Activated T-cell treated with anti-CD3 and anti-CD28 coated beads, Interleukin-2, amount 50 U/mL, for 1 hour (primary cell): ENCODE results near the gene AFMID.
"Not testable (repeated sequence)": the region's sequence is repeated elsewhere in the genome, so short reads cannot be mapped to it uniquely, and the experiment has no call there.

Experiments
- DNase-seq: peaks from one replicate; pipeline ENCODE4 v3.0.0-alpha.2; 2020

Gene AFMID

DNA sequence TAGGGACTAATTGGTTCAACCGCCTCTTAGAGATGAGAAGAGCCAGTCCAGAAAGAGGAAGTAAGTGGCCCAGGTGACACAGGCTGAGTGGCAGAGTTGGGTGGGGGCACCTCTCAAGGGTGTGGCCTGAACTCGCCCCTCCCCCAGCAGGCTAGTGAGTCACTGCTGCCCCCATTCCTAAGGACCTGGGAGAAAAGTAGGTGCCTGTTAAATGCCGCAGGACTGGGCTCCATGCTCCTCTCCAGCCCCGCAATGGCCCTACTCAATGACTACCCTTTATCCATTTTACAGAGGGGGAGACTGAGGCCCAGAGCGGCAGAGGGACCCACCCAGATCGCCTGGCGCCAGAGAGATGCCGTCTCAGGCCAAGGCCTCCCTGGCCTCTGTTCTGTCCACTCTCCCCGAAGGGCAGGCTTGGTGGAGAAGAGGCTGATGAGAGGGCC lies 52.3 kb downstream of the AFMID start:
- no peak for DNase-seq

DNA sequence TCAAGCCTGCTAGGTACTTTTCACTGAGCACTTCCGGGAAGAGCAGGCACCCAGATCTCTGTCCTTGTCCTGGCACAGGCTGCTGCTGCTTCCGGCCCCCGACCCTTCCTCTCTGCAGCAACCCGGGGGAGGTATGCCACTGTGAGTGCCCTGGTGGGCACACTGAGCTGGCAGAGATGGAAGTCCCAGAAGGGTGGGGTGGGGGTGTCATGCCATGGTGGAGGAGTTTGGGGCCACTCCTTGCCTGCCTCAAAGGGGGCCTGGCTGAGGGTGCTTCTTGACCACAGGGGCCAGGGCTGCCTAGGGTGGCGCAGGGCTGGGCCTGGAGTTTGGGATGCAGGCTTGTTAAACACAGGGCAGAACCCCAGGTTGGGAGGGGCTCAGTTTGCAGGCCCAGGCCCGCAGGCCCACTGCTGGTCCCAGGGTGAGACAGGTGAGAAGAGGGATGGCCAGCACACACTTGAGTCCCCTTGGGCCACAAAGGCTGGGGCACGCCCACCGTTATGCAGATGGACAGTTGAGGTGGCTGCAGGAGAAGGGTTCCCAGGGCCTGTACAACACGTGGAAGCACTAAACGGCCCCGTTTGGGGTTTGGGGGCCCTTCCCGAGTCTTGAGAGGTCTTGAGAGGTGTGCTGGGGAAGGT lies 53.0 kb downstream of the AFMID start:
- DNase-seq = no peak

DNA sequence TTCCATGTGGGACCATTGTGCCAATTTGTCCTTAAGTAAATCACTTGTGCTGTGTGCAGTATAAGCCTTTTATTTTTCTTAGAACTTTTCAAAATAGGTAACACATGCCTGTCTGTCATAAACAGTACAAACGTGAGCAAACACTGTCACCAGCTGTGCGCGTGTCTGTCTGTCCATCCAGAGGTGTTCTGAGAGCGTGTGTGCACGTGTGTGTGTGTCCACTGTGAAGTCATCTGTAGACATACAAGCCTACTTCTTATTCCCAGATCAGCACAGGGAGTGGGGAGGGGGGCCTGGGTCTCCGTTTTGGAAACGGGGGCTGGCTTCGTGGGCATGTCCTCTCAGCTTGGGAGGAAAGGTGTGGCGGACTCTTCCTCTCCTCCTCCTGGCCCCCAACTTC lies 53.7 kb downstream of the AFMID start:
- no peak for DNase-seq

DNA sequence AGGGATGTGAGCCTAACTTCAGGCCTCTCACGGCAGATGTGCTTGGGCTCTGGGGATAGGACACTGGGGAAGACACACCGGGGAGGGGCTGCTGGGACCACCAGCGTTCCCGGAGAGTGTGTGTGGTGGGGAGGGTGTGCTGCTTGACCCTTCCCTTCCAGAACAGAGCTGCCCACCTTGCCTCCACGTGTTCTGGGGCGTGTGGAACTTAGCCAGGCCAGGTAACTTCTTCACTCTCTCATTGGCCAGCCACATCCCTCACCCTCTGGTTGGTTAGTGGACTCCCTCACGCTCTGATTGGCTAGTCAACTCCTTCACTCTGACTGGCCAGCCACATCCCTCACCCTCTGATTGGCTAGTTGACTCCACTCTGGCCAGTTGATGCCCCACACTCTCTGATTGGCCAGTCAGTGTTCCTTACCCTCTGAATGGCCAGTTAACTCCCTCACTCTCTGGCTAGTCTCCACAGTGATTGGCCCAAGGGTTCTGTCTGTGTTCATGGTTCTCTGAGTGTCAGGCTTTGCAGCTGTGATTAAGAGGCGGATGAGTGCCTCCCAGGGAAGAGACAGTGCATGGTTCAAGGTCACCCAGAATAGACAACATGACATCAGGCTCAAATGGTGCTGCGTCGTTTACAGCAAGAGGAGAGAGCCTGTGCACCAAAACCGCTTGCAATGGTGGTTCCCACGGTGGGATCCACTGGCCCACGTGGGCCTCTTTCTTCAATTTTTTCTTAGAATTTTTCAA lies 54.3 kb downstream of the AFMID start:
- no peak for DNase-seq

DNA sequence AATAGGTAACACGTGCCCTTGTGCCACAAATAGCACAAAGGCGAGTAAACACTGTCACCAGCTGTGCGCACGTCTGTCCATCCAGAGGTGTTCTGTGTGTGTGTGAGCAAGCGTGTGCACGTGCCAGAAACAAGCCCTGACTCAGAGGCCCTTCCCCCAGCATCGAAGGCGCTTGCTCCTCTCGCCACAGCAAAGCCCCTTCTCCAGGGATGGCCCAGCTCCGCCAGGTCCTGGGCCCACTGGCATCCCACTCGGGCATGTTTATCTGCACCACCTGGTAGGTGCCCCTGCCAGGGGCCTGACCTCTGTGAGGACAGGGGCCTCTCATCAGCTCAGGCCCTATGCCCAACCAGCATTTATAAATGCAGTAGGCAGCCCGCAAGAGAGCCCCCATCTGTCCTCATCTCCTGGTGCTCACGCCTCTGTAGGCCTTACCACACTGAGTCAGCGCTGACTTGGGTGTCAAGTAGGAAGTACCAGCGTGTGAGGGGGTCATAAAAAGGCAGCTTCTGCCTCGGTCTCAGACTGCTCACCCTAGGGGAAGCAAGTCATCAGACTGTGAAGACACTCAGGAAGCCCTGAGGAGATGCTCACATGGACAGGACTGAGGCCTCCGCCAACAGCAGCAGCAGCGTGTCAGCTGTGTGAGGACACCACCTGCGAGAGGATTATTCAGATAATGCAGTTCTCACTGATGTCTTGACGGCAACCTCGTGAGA lies 55.0 kb downstream of the AFMID start:
- DNase-seq = no peak

DNA sequence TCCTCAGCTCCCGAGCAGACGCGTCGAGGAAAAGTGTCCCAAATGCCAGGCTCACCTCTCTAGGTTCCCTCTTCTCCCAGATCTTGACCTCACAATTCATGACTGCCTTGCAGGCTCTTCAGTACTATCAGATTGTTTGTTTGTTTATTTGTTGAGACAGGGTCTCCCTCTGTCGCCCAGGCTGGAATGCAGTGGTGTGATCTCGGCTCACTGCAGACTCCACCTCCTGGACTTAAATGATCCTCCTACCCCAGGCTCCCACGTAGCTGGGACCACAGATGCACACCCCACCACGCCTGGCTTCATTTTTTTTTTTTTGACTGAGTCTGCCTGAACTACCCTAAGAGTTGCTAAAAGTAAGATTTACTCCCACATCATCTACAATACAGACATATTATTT lies 60.1 kb downstream of the AFMID start:
- no peak for DNase-seq

DNA sequence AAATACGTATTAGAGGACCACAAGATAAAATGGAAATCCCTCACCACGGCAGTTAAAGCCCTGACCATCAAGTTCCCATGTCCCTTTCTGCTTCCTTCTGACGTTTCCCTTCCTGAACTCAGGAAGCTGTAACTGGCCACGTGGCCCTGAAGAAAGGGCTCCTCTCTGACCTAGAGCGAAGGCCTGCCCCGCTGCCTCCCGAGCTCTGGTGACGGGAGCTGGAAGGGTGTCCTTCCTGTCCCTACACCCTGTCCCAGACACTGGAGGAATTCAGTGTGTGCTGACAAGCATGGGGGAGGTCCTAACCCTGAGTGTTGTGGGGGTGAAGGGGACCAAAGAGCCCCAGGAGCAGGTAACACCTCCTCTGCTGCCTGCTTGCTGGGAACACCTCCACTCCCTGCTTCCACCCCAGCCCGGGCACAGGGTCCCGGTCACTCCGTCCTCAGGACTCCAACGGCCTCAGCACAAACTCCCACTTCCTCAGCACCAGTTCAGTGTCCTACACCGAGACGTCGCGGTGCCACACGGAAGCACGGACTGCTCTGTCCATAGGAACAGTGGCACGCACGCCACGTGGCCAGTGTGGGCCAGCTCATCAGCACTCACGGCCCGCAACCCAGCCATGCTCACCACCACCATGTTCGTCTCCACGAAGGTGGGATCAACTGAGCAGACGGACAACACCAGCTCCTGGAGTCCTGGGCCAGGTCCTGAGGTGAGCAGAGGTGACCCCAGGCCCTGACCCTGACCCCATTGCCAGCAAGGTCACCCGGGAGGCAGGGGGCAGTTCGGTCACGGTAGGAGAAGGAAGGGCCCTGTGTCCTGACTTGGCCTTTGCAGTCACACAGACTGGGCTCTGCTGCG lies 61.1 kb downstream of the AFMID start:
- DNase-seq = no peak

DNA sequence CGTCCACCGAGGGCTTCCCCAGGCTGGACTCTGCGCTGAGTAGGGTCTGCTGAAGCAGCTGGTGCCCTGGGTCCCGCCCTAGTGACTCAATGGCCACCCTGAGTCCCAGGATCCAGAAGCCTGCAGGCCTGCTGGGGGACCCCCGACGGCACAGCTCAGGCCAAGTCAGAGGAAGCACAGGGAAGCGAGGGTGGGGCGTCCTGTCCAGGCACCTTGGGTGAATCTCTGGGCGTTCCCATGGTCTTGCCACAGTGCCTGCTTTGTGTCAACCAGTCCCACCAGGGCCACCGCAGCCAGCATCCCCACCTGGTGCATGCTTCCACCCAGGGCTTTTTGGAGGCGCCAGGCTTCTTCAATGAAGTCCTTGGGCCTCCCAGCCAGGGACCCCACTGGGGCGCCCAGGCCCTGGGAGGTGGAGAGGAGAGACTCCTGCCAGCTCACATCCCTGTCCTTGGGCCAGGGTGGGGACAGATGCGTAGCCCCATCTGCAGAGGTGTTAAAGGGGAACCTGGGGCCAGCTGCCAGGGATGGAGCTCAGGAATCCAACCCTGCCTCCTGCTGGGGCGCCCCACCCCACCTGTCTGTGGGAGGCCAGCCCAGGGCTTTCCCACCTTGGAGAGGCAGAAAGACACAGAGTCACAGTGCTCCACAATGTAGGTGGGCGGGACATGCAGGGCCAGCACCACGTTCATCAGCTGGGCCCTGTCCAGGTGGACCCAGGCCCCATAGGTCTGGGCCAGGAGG lies 62.1 kb downstream of the AFMID start:
- no peak for DNase-seq

DNA sequence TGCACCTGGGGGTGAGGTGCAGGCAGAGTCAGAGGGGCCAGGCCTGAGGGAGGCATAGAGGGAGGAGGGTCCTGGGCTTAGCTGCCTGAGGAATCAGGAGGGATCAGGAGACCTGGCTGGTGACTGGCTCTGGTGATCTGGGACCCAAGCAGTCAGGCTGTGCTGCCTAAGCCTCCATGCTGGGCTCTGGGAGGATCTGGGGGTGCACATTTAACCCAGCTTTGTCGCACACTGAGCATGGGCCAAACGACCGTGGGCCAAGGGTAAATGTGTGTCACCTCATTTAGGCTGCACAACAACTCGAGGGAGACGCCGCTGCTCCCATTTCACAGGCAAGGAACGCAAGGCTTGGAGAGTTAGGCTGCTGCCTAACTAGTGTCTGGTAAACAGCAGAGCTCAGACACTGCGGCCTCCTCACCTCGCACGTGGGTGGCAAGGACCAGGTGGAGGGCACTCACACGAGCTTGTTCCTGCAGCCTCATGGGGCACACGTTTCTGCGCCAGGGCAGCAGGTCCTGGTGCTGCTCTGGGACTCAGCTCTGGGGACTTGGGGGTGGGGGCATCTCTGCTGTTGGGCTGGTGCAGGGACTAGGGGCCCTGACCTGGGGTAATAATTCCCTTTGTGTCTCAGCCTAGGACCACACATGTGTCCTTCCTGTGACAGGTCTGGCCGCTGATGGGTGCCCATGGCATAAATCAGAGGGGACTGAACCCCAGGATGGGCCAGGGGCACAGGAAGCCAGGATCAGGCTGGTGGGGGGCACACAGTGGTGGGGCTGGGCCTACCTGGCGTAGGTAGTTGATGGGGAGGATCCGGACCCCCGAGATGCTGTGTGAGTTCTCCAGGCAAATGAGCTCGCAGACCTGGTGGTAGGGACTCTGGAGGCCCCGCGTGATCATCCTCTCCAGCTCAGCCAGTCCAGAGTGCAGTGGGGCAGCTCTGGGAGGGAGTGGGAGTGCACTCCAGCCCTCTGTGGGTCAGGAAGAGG lies 63.0 kb downstream of the AFMID start:
- no peak for DNase-seq

DNA sequence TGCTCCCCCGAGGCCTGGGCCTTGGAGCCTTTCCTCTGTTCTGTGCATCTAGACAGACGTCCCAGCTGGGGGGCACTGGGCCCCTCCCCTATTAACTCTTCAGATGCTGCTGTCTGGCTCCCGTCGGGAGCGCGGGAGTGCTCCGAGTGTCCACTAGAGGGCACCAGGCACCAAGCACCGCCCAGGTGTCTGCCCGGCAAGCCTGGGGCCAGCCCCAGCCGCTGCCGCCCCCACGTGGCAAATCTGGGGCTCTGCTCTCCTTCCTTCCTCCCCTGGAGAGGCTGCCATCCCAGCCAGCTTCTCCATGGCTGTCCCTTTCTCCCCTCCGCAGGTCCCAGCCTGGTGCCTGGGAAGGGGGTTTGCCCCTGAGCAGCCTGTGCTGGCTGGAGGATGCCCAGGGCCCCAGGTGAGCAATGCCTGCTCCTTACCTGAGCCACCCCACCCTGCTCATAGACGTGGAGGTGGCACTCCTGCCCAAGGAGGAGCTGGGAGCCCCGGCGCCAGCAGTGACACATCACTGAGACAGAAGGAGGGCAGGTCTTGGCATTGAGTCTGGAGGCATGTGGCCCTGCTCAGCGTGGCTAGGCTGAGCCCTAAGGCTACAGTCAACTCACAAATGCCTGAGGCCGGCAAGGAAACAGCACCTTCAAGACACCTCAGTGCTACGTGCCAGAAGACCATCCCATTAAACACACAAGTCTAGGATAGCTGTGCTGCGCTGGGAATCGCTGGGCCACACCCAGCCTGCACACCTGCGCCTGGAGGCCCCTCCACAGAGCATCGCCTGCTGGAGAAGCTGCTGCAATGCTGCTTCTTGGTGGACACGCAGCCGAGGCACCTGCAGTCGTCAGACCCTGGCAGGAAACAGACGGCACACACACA lies 64.0 kb downstream of the AFMID start:
- peak; percentile 87 for DNase-seq

DNA sequence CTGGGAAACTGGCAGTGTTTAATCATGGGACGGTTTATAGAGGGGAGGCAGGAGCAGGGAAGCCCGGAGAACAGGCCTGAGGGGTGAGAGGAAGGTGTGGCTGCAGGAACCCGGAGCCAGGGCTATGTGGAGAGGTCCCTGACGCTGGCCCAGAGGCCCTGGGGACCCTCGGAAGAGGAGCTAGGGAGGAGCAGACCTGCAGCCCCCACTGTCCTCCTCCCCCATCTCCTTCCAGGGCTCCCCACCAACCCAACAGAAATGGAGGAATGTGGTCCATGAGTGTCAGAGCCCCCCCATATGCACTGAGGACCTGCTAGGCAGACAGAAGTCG lies 64.6 kb downstream of the AFMID start:
- DNase-seq = no peak

DNA sequence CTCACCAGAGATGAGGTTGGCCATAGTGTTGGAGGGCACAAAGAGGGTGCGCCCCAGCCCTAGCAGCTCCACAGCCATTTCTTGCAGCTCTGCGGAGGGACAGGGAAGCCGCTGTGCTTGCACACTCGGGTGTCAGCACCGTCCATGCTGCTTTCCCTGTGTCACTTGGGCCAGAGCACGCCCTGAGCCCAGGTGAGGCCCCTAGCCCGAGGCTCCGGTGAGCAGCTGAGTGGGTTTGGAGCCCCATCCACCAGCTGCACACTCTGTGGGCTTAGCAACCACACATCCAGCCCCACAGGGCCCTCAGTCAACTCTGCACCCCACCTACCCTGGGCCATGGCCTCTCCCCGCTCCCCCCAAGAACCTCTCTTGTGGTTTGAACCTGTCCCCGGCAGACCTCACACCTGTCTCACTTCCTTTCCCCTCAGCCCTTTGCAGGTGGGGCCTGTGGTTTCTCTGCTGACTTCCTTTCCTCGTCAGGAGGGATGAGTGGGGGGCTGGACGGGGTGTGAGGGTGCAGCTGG lies 65.0 kb downstream of the AFMID start:
- DNase-seq = peak; percentile 76

DNA sequence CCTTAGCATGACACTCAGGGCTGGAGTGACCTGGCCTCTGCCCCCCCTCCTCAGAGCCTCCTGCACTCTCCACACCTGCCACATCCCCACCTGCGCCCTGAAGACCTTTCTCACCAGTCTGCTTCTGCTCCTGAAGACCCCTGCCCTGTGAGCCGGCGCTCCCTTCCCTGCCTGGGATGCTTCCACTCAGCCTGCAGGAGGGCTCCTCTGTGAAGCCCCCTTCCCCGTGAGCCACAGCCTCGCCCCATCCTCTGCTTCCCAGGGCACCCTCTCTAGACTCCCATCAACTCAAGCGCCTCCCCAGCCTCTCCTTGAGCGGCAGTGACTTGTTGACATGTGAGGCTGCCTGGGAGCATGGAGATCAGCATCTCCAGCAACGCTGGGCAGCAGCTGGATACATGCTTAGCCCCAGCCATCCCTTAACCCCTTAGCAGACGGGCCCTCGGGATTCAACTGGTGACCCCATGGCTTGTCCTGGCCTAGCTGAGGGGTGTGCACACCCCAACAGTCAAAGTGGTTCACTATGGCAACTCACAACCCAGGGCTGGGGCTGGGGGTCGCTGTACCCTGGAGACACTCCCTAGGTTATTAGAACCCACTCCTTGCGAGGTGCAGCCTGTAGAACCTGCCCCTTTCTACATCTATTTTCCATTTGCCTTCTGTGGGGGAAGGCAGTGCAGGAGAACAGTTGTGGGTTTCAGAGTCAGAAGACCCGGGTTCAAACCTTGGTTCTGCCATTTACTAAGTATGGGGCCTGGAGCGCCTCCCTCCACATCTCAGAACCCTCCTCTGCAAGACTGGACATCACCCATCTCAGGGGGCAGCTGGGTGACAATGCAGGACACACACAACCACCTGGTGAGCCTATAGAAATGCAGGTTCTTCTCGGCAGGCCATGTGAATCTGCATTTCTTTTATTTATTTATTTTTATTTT lies 65.8 kb downstream of the AFMID start:
- no peak for DNase-seq

DNA sequence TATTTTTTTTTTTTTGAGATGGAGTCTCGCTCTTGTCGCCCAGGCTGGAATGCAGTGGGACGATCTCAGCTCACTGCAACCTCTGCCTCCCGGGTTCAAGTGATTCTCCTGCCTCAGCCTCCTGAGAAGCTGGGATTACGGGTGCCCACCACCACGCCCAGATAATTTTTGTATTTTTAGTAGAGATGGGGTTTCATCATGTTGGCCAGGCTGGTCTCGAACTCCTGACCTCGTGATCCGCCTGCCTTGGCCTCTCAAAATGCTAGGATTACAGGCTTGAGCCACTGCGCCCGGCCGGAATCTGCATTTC lies 66.4 kb downstream of the AFMID start:
- not testable (repeated sequence) for DNase-seq

DNA sequence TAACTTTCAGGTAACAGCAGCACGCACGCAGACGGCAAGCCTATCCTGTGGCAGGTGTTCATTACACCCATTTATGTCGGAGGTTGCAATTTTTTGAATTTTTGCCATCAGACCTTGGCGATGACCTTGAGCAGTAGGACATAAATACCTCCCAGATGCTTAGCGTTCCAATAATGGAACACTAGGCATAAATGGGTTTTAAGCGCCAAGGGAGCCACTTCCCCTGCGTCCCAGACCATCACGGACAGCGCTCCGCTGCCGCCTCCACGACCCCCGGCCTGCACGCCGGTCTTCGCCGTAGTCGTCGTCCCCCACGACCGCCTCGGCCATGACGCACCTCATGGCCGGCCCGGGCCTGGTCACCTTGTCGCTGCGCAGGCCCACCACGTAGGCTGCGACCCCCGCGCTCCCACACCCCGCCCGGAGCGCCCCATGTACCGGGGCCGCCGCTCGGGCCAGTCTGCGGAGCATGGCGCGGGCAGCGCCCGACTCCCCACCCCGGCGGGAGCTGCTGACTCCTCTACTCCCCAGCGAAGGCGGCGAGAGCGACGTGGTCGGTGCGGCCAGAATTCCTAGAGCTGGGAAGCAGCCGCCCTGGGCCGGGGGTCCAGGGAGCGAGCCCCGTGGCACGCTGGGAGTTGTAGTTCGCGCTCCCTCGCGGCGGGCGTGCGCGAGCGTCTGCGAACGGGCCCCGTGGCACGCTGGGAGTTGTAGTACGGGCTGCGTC lies 66.9 kb downstream of the AFMID start:
- peak; percentile 83 for DNase-seq

DNA sequence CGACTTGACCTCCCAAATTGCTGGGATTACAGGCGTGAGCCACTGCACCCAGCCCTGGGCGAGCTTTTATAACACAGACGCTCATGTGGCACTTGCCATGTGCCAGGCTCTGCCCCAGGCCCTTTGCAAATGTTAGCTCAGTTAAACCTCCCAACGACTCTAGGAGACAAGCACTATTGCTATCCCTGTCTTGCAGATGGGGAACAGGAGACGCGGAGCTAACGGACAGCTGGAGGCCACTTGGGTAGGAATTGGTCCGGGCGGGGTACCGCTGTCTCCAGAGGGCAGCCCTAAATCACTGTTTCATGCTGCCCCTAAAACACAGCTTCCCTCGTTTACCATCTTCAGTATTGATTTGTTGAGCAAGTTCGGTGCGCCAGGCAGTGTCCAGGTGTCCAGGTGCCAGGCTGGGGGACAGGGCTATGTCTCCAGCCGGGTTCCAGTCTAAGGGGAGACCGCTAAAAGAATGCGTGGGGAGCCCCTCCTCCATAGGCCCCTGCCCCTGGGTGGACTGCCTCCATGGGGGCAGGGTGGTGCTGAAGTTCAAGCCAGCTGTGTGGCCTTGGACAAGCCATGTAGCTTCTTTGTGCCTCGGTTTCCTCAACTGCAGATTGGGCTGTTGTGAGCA lies 68.0 kb downstream of the AFMID start:
- DNase-seq = no peak

DNA sequence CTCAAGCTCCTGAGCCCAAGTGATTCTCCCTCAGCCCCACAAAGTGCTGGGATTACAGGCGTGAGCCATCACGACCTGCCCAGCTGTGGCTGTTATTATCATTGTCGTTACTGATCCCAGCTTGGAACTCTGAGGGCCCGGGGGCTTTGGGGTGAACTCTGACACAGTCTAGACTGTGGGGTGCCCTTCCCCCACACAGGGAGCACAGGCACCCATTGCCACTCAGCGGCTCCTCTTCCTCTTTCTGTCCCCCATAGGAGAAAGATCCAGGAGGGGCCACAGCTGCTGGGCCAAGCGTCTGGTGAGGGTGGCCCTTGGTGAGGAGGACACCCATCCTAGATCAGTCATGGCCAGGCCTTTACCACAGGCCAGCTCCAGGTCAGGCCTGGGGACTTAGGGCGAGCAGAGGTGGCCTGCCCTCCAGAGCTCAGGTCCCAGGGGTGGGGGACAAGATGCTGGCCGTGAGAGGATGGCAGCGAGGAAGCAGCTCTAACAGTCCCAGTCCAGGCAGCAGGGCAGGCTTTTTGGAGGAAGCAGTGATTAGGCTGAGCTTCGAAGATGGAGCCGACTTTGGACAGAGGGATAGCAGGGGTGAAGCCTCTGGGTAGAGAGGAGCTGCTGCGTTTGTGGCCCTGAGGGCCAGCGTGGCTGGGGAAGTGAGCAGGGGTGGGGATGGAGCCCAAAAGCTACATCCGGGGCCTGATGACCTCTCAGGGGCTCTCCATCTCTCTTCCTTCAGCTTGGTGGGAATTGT lies 69.0 kb downstream of the AFMID start:
- DNase-seq = no peak
